ENCODE measurements around the gene GALNT1. TPM values are rescaled to one million over a fixed set of nuclear protein-coding genes. Genes with fewer than 3 reads are reported as not detected.
A peak's percentile ranks its signal among the peaks of the same experiment; 100 is the strongest.

GALNT1 gene
- total and polyA plus RNA-seq, 2 donors, result 24.6 to 44.8 TPM

- Histone ChIP-seq H3K27ac (ENCODE audit: low read depth in 1 of 2, low read length in 1 of 2) (no peak overlapping the region), H3K36me3 (ENCODE audit: control insufficient read depth in 2 of 2, insufficient read depth in 2 of 2, low read length in 1 of 2) (no peaks in the 10 kb centered on the region), H3K4me1 (ENCODE audit: control insufficient read depth in 2 of 2, insufficient read depth in 2 of 2, low read length in 2 of 2) (no peaks in the 10 kb centered on the region), H3K9me3 (ENCODE audit: control insufficient read depth in 2 of 2, insufficient read depth in 1 of 2, low read length in 1 of 2) (no peaks in the 10 kb centered on the region), H3K4me3 (ENCODE audit: low read length in 2 of 2) (no peak overlapping the region), H3K27me3 (ENCODE audit: control insufficient read depth in 2 of 2, insufficient read depth in 1 of 2, low read length in 1 of 2) (no peaks in the 10 kb centered on the region)
- 98% methylated on average over 5 of the region's 5 CpGs for WGBS
- no peak for DNase-seq (ENCODE audit: low read depth in 6 of 9, low spot score in 9 of 9)
Measured at GRCh38 chr18:35637227-35637626, 55.7 kb downstream of the GALNT1 start.

GRCh38 chr18:35639296-35639695, 57.8 kb downstream of the GALNT1 start:
- Histone ChIP-seq H3K9me3 (ENCODE audit: control insufficient read depth in 2 of 2, insufficient read depth in 1 of 2, low read length in 1 of 2) (no peaks in the 10 kb centered on the region), H3K4me1 (ENCODE audit: control insufficient read depth in 2 of 2, insufficient read depth in 2 of 2, low read length in 2 of 2) (no peaks in the 10 kb centered on the region), H3K27me3 (ENCODE audit: control insufficient read depth in 2 of 2, insufficient read depth in 1 of 2, low read length in 1 of 2) (no peaks in the 10 kb centered on the region), H3K4me3 (ENCODE audit: low read length in 2 of 2) (no peak overlapping the region), H3K27ac (ENCODE audit: low read depth in 1 of 2, low read length in 1 of 2) (no peak overlapping the region), H3K36me3 (ENCODE audit: control insufficient read depth in 2 of 2, insufficient read depth in 2 of 2, low read length in 1 of 2) (no peaks in the 10 kb centered on the region)
- WGBS, result 98% methylated on average over 4 of the region's 4 CpGs
- no peak for DNase-seq (ENCODE audit: low read depth in 6 of 9, low spot score in 9 of 9)

GRCh38 chr18:35641467-35641866, 59.9 kb downstream of the GALNT1 start:
- Histone ChIP-seq H3K27me3 (ENCODE audit: control insufficient read depth in 2 of 2, insufficient read depth in 1 of 2, low read length in 1 of 2) (no peaks in the 10 kb centered on the region), H3K4me3 (ENCODE audit: low read length in 2 of 2) (no peak overlapping the region), H3K4me1 (ENCODE audit: control insufficient read depth in 2 of 2, insufficient read depth in 2 of 2, low read length in 2 of 2) (no peaks in the 10 kb centered on the region), H3K36me3 (ENCODE audit: control insufficient read depth in 2 of 2, insufficient read depth in 2 of 2, low read length in 1 of 2) (no peaks in the 10 kb centered on the region), H3K27ac (ENCODE audit: low read depth in 1 of 2, low read length in 1 of 2) (no peak overlapping the region), H3K9me3 (ENCODE audit: control insufficient read depth in 2 of 2, insufficient read depth in 1 of 2, low read length in 1 of 2) (peaks cover 0 to 3% of the 10 kb centered on the region in 2 donors)
- WGBS, result 97% methylated on average over 4 of the region's 4 CpGs
- DNase-seq (ENCODE audit: low read depth in 6 of 9, low spot score in 9 of 9), result no peak

- Histone ChIP-seq H3K27me3 (ENCODE audit: control insufficient read depth in 2 of 2, insufficient read depth in 1 of 2, low read length in 1 of 2) (no peaks in the 10 kb centered on the region), H3K4me1 (ENCODE audit: control insufficient read depth in 2 of 2, insufficient read depth in 2 of 2, low read length in 2 of 2) (no peaks in the 10 kb centered on the region), H3K36me3 (ENCODE audit: control insufficient read depth in 2 of 2, insufficient read depth in 2 of 2, low read length in 1 of 2) (no peaks in the 10 kb centered on the region), H3K9me3 (ENCODE audit: control insufficient read depth in 2 of 2, insufficient read depth in 1 of 2, low read length in 1 of 2) (peaks cover 0 to 3% of the 10 kb centered on the region in 2 donors), H3K4me3 (ENCODE audit: low read length in 2 of 2) (no peak overlapping the region), H3K27ac (ENCODE audit: low read depth in 1 of 2, low read length in 1 of 2) (no peak overlapping the region)
- DNase-seq (ENCODE audit: low read depth in 6 of 9, low spot score in 9 of 9), result no peak
- WGBS, result 99% methylated on average over 3 of the region's 3 CpGs
Measured at GRCh38 chr18:35641916-35642315, 60.4 kb downstream of the GALNT1 start.

- Histone ChIP-seq H3K27me3 (ENCODE audit: control insufficient read depth in 2 of 2, insufficient read depth in 1 of 2, low read length in 1 of 2) (no peaks in the 10 kb centered on the region), H3K27ac (ENCODE audit: low read depth in 1 of 2, low read length in 1 of 2) (no peak overlapping the region), H3K36me3 (ENCODE audit: control insufficient read depth in 2 of 2, insufficient read depth in 2 of 2, low read length in 1 of 2) (no peaks in the 10 kb centered on the region), H3K4me3 (ENCODE audit: low read length in 2 of 2) (no peak overlapping the region), H3K9me3 (ENCODE audit: control insufficient read depth in 2 of 2, insufficient read depth in 1 of 2, low read length in 1 of 2) (peaks cover 0 to 3% of the 10 kb centered on the region in 2 donors), H3K4me1 (ENCODE audit: control insufficient read depth in 2 of 2, insufficient read depth in 2 of 2, low read length in 2 of 2) (no peaks in the 10 kb centered on the region)
- 97% methylated on average over 4 of the region's 4 CpGs for WGBS
- no peak for DNase-seq (ENCODE audit: low read depth in 6 of 9, low spot score in 9 of 9)
Measured at GRCh38 chr18:35642802-35643201, 61.3 kb downstream of the GALNT1 start.

- Histone ChIP-seq H3K36me3 (ENCODE audit: control insufficient read depth in 2 of 2, insufficient read depth in 2 of 2, low read length in 1 of 2) (no peaks in the 10 kb centered on the region), H3K9me3 (ENCODE audit: control insufficient read depth in 2 of 2, insufficient read depth in 1 of 2, low read length in 1 of 2) (peaks cover 0 to 3% of the 10 kb centered on the region in 2 donors), H3K27ac (ENCODE audit: low read depth in 1 of 2, low read length in 1 of 2) (no peak overlapping the region), H3K27me3 (ENCODE audit: control insufficient read depth in 2 of 2, insufficient read depth in 1 of 2, low read length in 1 of 2) (no peaks in the 10 kb centered on the region), H3K4me3 (ENCODE audit: low read length in 2 of 2) (no peak overlapping the region), H3K4me1 (ENCODE audit: control insufficient read depth in 2 of 2, insufficient read depth in 2 of 2, low read length in 2 of 2) (no peaks in the 10 kb centered on the region)
- no peak for DNase-seq (ENCODE audit: low read depth in 6 of 9, low spot score in 9 of 9)
Measured at GRCh38 chr18:35646449-35646848, 64.9 kb downstream of the GALNT1 start.

GRCh38 chr18:35653392-35654135, 72.0 kb downstream of the GALNT1 start:
- WGBS, result 62% methylated on average over 4 of the region's 4 CpGs
- no peak overlapping the region for H3K27ac ChIP-seq (ENCODE audit: low read depth in 1 of 2, low read length in 1 of 2)
- no peaks in the 10 kb centered on the region for H3K27me3 ChIP-seq (ENCODE audit: control insufficient read depth in 2 of 2, insufficient read depth in 1 of 2, low read length in 1 of 2)
- DNase-seq (ENCODE audit: low read depth in 6 of 9, low spot score in 9 of 9), result no peak
- H3K9me3 ChIP-seq (ENCODE audit: control insufficient read depth in 2 of 2, insufficient read depth in 1 of 2, low read length in 1 of 2), result no peaks in the 10 kb centered on the region
- no peaks in the 10 kb centered on the region for H3K4me1 ChIP-seq (ENCODE audit: control insufficient read depth in 2 of 2, insufficient read depth in 2 of 2, low read length in 2 of 2)
- H3K4me3 ChIP-seq (ENCODE audit: low read length in 2 of 2), result no peak overlapping the region
- H3K36me3 ChIP-seq (ENCODE audit: control insufficient read depth in 2 of 2, insufficient read depth in 2 of 2, low read length in 1 of 2), result no peaks in the 10 kb centered on the region

GRCh38 chr18:35658112-35658511, 76.6 kb downstream of the GALNT1 start:
- Histone ChIP-seq H3K9me3 (ENCODE audit: control insufficient read depth in 2 of 2, insufficient read depth in 1 of 2, low read length in 1 of 2) (no peaks in the 10 kb centered on the region), H3K36me3 (ENCODE audit: control insufficient read depth in 2 of 2, insufficient read depth in 2 of 2, low read length in 1 of 2) (no peaks in the 10 kb centered on the region), H3K4me1 (ENCODE audit: control insufficient read depth in 2 of 2, insufficient read depth in 2 of 2, low read length in 2 of 2) (no peaks in the 10 kb centered on the region), H3K27me3 (ENCODE audit: control insufficient read depth in 2 of 2, insufficient read depth in 1 of 2, low read length in 1 of 2) (no peaks in the 10 kb centered on the region), H3K4me3 (ENCODE audit: low read length in 2 of 2) (no peak overlapping the region), H3K27ac (ENCODE audit: low read depth in 1 of 2, low read length in 1 of 2) (no peak overlapping the region)
- no peak for DNase-seq (ENCODE audit: low read depth in 6 of 9, low spot score in 9 of 9)
- WGBS, result 97% methylated on average over 4 of the region's 4 CpGs

GRCh38 chr18:35661483-35662146, 80.1 kb downstream of the GALNT1 start:
- DNase-seq (ENCODE audit: low read depth in 6 of 9, low spot score in 9 of 9), result peak in 2 of 9 donors; percentile 3 to 13
- H3K36me3 ChIP-seq (ENCODE audit: control insufficient read depth in 2 of 2, insufficient read depth in 2 of 2, low read length in 1 of 2), result peaks cover 0 to 4% of the 10 kb centered on the region in 2 donors
- no peak overlapping the region for H3K27ac ChIP-seq (ENCODE audit: low read depth in 1 of 2, low read length in 1 of 2)
- no peaks in the 10 kb centered on the region for H3K4me1 ChIP-seq (ENCODE audit: control insufficient read depth in 2 of 2, insufficient read depth in 2 of 2, low read length in 2 of 2)
- no peak overlapping the region for H3K4me3 ChIP-seq (ENCODE audit: low read length in 2 of 2)
- no peaks in the 10 kb centered on the region for H3K27me3 ChIP-seq (ENCODE audit: control insufficient read depth in 2 of 2, insufficient read depth in 1 of 2, low read length in 1 of 2)
- WGBS, result 64% methylated on average over 5 of the region's 5 CpGs
- no peaks in the 10 kb centered on the region for H3K9me3 ChIP-seq (ENCODE audit: control insufficient read depth in 2 of 2, insufficient read depth in 1 of 2, low read length in 1 of 2)
